ENCODE measurements around the gene PAK6. TPM values are rescaled to one million over a fixed set of nuclear protein-coding genes. Genes with fewer than 3 reads are reported as not detected.

PAK6 gene
- total RNA-seq, 1 donor from 2014 or later = not detected

GRCh38 chr15:40250771-40251483 lies 12.1 kb downstream of the PAK6 start:
- no peaks in the 10 kb centered on the region for H3K9me3 ChIP-seq
- no peak overlapping the region for H3K27ac ChIP-seq
- TF ChIP-seq, protein P1, sequence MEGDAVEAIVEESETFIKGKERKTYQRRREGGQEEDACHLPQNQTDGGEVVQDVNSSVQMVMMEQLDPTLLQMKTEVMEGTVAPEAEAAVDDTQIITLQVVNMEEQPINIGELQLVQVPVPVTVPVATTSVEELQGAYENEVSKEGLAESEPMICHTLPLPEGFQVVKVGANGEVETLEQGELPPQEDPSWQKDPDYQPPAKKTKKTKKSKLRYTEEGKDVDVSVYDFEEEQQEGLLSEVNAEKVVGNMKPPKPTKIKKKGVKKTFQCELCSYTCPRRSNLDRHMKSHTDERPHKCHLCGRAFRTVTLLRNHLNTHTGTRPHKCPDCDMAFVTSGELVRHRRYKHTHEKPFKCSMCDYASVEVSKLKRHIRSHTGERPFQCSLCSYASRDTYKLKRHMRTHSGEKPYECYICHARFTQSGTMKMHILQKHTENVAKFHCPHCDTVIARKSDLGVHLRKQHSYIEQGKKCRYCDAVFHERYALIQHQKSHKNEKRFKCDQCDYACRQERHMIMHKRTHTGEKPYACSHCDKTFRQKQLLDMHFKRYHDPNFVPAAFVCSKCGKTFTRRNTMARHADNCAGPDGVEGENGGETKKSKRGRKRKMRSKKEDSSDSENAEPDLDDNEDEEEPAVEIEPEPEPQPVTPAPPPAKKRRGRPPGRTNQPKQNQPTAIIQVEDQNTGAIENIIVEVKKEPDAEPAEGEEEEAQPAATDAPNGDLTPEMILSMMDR (IDR thresholded peaks at IDR 0.05) = no peak
- H3K4me3 ChIP-seq = no peak overlapping the region
- H3K27me3 ChIP-seq = no peaks in the 10 kb centered on the region
- peaks cover 15 to 16% of the 10 kb centered on the region in 2 donors for H3K4me1 ChIP-seq
- H3K36me3 ChIP-seq = no peaks in the 10 kb centered on the region
- intact Hi-C loops (cut with DNase I) = no loop called here
- DNase-seq (ENCODE audit: low spot score in 2 of 2) = no peak

- Histone ChIP-seq H3K4me3 (no peak overlapping the region), H3K27ac (no peak overlapping the region), H3K9me3 (no peaks in the 10 kb centered on the region), H3K36me3 (no peaks in the 10 kb centered on the region), H3K4me1 (peaks cover 15 to 16% of the 10 kb centered on the region in 2 donors), H3K27me3 (no peaks in the 10 kb centered on the region)
- intact Hi-C loops (cut with DNase I) = no loop called here
- TF ChIP-seq, protein P1 (IDR thresholded peaks at IDR 0.05) = no peak
- no peak for DNase-seq (ENCODE audit: low spot score in 2 of 2)
Observed at GRCh38 chr15:40251486-40252140, 12.8 kb downstream of the PAK6 start.

GRCh38 chr15:40252141-40252437 lies 13.2 kb downstream of the PAK6 start:
- H3K9me3 ChIP-seq = no peaks in the 10 kb centered on the region
- no peaks in the 10 kb centered on the region for H3K36me3 ChIP-seq
- intact Hi-C loops (cut with DNase I) = no loop called here
- H3K4me1 ChIP-seq = peaks cover 15 to 16% of the 10 kb centered on the region in 2 donors
- H3K27ac ChIP-seq = no peak overlapping the region
- no peaks in the 10 kb centered on the region for H3K27me3 ChIP-seq
- no peak for DNase-seq (ENCODE audit: low spot score in 2 of 2)
- H3K4me3 ChIP-seq = peak overlapping the region in 1 of 2 donors; percentile 78
- TF ChIP-seq, protein P1 (IDR thresholded peaks at IDR 0.05) = no peak

DNA sequence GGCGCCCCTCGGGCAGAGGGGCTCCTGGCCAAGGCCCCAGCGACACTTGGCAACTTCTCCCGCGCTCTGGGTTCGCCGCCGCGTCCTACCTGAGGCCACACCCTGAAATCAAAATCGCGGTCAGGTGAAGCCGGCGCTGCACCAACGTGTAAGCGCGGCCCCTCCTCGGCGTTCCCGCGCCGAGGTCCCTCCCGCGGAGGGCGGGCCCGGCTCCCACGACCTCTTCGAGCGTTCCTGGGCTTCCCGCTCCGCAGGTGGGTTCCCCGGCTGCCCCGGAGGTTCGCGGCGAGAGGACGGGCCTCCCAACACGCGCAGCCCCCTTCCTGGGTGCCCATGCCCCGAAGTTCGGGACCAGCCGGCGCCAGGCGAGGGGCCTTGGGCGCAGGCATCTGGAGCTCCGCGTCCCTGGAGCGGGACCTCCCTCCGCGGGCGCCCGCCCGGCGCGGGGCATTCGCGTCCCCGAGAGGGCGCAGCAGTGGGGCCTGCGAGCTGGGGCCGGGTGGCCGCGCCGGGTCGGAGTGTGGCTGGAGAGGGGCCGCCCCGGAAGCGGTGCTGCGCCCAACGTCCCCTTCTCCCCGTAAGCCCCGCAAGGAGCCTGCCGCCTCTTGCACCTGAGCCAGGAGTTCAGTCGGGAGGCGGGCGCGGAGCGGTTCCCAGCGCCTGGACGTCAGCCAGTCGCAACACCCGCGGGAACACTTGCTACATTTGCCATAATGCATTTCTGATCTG lies 13.7 kb downstream of the PAK6 start:
- peak overlapping the region; percentile 69 to 78 for H3K4me3 ChIP-seq
- intact Hi-C loops (cut with DNase I) = no loop called here
- TF ChIP-seq, protein P1 (IDR thresholded peaks at IDR 0.05) = no peak
- H3K27ac ChIP-seq = no peak overlapping the region
- no peaks in the 10 kb centered on the region for H3K36me3 ChIP-seq
- peaks cover 15 to 16% of the 10 kb centered on the region in 2 donors for H3K4me1 ChIP-seq
- no peak for DNase-seq (ENCODE audit: low spot score in 2 of 2)
- H3K27me3 ChIP-seq = no peaks in the 10 kb centered on the region
- no peaks in the 10 kb centered on the region for H3K9me3 ChIP-seq

GRCh38 chr15:40253167-40253790 lies 14.4 kb downstream of the PAK6 start:
- peak overlapping the region; percentile 69 to 78 for H3K4me3 ChIP-seq
- no peaks in the 10 kb centered on the region for H3K9me3 ChIP-seq
- peaks cover 15 to 16% of the 10 kb centered on the region in 2 donors for H3K4me1 ChIP-seq
- TF ChIP-seq, protein P1 (IDR thresholded peaks at IDR 0.05) = no peak
- no peaks in the 10 kb centered on the region for H3K27me3 ChIP-seq
- no peak for DNase-seq (ENCODE audit: low spot score in 2 of 2)
- no peak overlapping the region for H3K27ac ChIP-seq
- H3K36me3 ChIP-seq = no peaks in the 10 kb centered on the region
- intact Hi-C loops (cut with DNase I) = no loop called here

Data from ascending aorta (tissue), 2 donors.